Caco-2 (cell line): Measurements from ENCODE around the gene CD63. TPM values are rescaled to one million over a fixed set of nuclear protein-coding genes. Genes with fewer than 3 reads are reported as not detected.

Experiments used
- BruUV-seq: library from RNA; stranded (reverse); fragments of 400-500 nt; replicated peaks from 2 replicates; lab custom pipeline; 2021; lab: Mats Ljungman, UMichigan
- CTCF ChIA-PET: fragments of 300-600 bp; sonication (Branson Sonifier 250); formaldehyde crosslinking; loops from one replicate; lab custom pipeline; 2022; ENCODE audit warnings: antibody characterized with exemption; lab: Charles Lee
- POLR2A ChIA-PET: fragments of 300-600 bp; sonication (Branson Sonifier 250); formaldehyde crosslinking; loops from one replicate; lab custom pipeline; 2022; ENCODE audit warnings: antibody characterized with exemption; lab: Charles Lee
- DNase-seq, 2 experiments: peaks; one replicate each; pipeline versions ENCODE4 v3.0.0 to v3.0.0-alpha.2; 2020 to 2022
- H3K27me3 ChIP-seq: replicated peaks from 2 replicates; pipeline ENCODE4 v1.6.0; 2011; ENCODE audit warnings: low read length; ENCODE audit not compliant: control insufficient read depth, insufficient read depth
- H3K36me3 ChIP-seq: 2 replicates; pipeline ENCODE4 v1.5.1; 2011; ENCODE audit warnings: low read length; ENCODE audit not compliant: control insufficient read depth, insufficient read depth
- H3K4me1 ChIP-seq: fragments of 250-450 bp; sonication (Bioruptor Pico); 2 replicates; pipeline ENCODE4 v1.5.1; 2020; ENCODE audit warnings: mild to moderate bottlenecking
- H3K4me3 ChIP-seq: 2 replicates; pipeline ENCODE4 v1.5.1; 2011; ENCODE audit warnings: low read depth, mild to moderate bottlenecking, control low read depth, low read length
- H3K9me3 ChIP-seq: fragments of 250-450 bp; sonication (Bioruptor Pico); 2 replicates; pipeline ENCODE4 v1.5.1; 2020; ENCODE audit warnings: mild to moderate bottlenecking, moderate library complexity
- H3K27ac Mint-ChIP-seq: one replicate; pipeline ENCODE4 v1.8.0; 2022; ENCODE audit warnings: mixed read lengths; ENCODE audit not compliant: unreplicated experiment
- H3K27me3 Mint-ChIP-seq: one replicate; pipeline ENCODE4 v1.8.0; 2022; ENCODE audit warnings: mixed read lengths; ENCODE audit not compliant: insufficient read depth, unreplicated experiment
- H3K36me3 Mint-ChIP-seq: one replicate; pipeline ENCODE4 v1.8.0; 2022; ENCODE audit warnings: mild to moderate bottlenecking, mixed read lengths; ENCODE audit not compliant: insufficient read depth, unreplicated experiment
- H3K4me1 Mint-ChIP-seq: one replicate; pipeline ENCODE4 v1.8.0; 2022; ENCODE audit warnings: low read depth, mixed read lengths; ENCODE audit not compliant: unreplicated experiment
- H3K4me3 Mint-ChIP-seq: one replicate; pipeline ENCODE4 v1.8.0; 2022; ENCODE audit warnings: mild to moderate bottlenecking, moderate library complexity, mixed read lengths; ENCODE audit not compliant: unreplicated experiment
- H3K9me3 Mint-ChIP-seq: one replicate; pipeline ENCODE4 v1.8.0; 2022; ENCODE audit warnings: mixed read lengths; ENCODE audit not compliant: unreplicated experiment
- intact Hi-C: fragments of 100-400 bp; cut with micrococcal nuclease; formaldehyde crosslinking; loops from one replicate; pipeline ENCODE4 v1.10.0; 2022; ENCODE audit not compliant: unreplicated experiment
- total RNA-seq: library from RNA; stranded (reverse); gene quantifications from 2 replicates; pipeline ENCODE4 v1.2.3, GENCODE V29; 2022
- TF ChIP-seq, protein P1 (sequence below), 2 experiments: fragments of 200-600 bp in 1 of 2; IDR thresholded peaks; 1 replicate in 1 of 2; 2 replicates in 1 of 2; pipeline versions ENCODE4 v1.5.1 to v1.8.0; 2011 to 2022; ENCODE audit warnings: antibody characterized with exemption in 1 of 2, control low read depth in 1 of 2, inconsistent platforms in 1 of 2, low read depth in 1 of 2, low read length in 1 of 2, mild to moderate bottlenecking in 1 of 2, moderate library complexity in 1 of 2; ENCODE audit not compliant: insufficient read depth in 1 of 2, severe bottlenecking in 1 of 2, unreplicated experiment in 1 of 2

CD63 gene
- total RNA-seq, 1 experiment from 2014 or later = 947 TPM

DNA sequence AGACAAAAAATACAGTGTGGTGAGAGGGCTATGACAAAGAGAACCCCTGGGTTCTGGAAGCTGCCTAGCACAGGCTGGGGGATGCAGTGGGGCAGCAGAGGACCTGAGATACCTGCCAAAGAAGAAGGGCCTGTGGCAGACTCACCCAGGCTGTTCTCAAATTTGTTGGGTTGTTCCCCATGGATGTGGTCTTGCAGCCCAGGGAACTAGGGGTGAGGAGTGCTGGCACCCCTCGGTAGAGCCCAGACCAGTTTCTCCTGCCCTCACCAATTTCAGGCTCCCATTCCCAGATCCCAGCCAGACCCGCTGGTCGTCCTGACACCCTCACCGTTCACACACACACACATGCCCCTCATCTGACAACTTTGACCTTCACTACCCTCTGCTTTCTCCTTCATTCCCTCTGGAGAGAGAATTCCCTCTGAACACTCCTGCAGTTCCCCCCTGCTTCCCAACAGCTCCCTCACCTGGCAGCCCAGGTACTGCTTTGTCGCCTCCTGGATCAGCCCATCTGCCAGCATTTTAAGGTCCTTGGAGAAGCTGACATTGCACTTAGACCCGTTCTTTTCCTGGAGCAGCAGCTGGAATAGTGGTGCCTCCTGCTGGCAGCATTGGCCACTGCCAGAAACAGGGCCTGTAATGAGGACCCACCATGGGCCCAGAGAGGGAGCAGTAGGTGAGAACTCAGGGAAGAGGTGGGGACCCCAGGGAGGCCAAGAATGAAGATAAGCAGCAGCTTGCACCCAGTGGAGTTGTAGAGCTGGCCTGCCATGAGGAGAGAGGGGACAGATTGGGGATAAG lies 8.2 kb upstream of the CD63 start:
- peak; percentile 81 to 85 for DNase-seq
- no peak overlapping the region for H3K4me3 ChIP-seq
- ChIA-PET CTCF (interaction anchor here (0.5 to 3.8 kb wide), 17 partner anchors 8 to 466 kb away, joined by 3 to 37 read pairs (median 11); partner anchors contain the start of genes CD63, DNAJC14, ORMDL2 and PYM1), POLR2A (no interaction called here)
- no peak overlapping the region for H3K27ac Mint-ChIP-seq
- peaks cover 11% of the 10 kb centered on the region for H3K4me1 ChIP-seq
- H3K4me1 Mint-ChIP-seq = peaks cover 18% of the 10 kb centered on the region
- H3K27me3 ChIP-seq = no peaks in the 10 kb centered on the region
- no peaks in the 10 kb centered on the region for H3K36me3 ChIP-seq
- no peaks in the 10 kb centered on the region for H3K36me3 Mint-ChIP-seq
- no TSS peak for BruUV-seq
- no peaks in the 10 kb centered on the region for H3K9me3 Mint-ChIP-seq
- no peaks in the 10 kb centered on the region for H3K27me3 Mint-ChIP-seq
- no peaks in the 10 kb centered on the region for H3K9me3 ChIP-seq
- TF ChIP-seq, protein P1, sequence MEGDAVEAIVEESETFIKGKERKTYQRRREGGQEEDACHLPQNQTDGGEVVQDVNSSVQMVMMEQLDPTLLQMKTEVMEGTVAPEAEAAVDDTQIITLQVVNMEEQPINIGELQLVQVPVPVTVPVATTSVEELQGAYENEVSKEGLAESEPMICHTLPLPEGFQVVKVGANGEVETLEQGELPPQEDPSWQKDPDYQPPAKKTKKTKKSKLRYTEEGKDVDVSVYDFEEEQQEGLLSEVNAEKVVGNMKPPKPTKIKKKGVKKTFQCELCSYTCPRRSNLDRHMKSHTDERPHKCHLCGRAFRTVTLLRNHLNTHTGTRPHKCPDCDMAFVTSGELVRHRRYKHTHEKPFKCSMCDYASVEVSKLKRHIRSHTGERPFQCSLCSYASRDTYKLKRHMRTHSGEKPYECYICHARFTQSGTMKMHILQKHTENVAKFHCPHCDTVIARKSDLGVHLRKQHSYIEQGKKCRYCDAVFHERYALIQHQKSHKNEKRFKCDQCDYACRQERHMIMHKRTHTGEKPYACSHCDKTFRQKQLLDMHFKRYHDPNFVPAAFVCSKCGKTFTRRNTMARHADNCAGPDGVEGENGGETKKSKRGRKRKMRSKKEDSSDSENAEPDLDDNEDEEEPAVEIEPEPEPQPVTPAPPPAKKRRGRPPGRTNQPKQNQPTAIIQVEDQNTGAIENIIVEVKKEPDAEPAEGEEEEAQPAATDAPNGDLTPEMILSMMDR (IDR thresholded peaks at IDR 0.05; ENCODE audit: insufficient read depth in 1 of 2, low read depth in 1 of 2, low read length in 1 of 2, severe bottlenecking in 1 of 2, unreplicated experiment in 1 of 2) = peak; percentile 67 to 81
- H3K4me3 Mint-ChIP-seq = peak overlapping the region; percentile 77
- intact Hi-C loops = loop anchor here (1.0 kb wide), 3 partner anchors 13 to 78 kb away; a partner anchor contains a TSS

DNA sequence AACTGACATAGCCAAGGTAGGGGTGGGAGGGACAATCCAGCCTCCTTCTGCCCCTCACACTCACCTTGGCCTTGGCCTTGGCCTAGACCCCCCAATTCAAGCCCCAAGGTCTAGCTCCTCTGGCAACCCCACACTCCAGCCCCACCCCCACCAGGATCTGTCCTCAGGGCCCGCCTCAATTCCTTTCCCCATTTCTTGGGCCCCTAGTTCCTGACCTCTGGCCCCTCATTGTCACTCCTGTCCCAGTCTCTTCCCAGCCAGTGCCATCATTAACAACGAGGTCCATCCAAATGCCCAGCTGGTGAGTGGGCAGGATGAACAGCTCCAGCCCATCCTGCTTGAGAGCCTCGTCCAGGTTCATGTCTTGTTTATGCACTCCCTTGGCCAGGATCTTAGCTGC lies 7.3 kb upstream of the CD63 start:
- H3K27me3 ChIP-seq = no peaks in the 10 kb centered on the region
- Mint-ChIP-seq H3K9me3 (no peaks in the 10 kb centered on the region), H3K27me3 (no peaks in the 10 kb centered on the region), H3K4me3 (no peak overlapping the region), H3K36me3 (no peaks in the 10 kb centered on the region), H3K4me1 (peaks cover 16% of the 10 kb centered on the region), H3K27ac (no peak overlapping the region)
- no peak for DNase-seq
- intact Hi-C loops = no loop called here
- no peak overlapping the region for H3K4me3 ChIP-seq
- TF ChIP-seq, protein P1 (IDR thresholded peaks at IDR 0.05; ENCODE audit: insufficient read depth in 1 of 2, low read depth in 1 of 2, low read length in 1 of 2, severe bottlenecking in 1 of 2, unreplicated experiment in 1 of 2) = no peak
- no TSS peak for BruUV-seq
- POLR2A ChIA-PET = no interaction called here
- H3K9me3 ChIP-seq = no peaks in the 10 kb centered on the region
- H3K36me3 ChIP-seq = no peaks in the 10 kb centered on the region
- CTCF ChIA-PET = interaction anchor here (0.5 to 3.8 kb wide), 3 partner anchors 11 to 54 kb away, joined by 3 to 35 read pairs (median 21); a partner anchor contains a TSS
- peaks cover 11% of the 10 kb centered on the region for H3K4me1 ChIP-seq

DNA sequence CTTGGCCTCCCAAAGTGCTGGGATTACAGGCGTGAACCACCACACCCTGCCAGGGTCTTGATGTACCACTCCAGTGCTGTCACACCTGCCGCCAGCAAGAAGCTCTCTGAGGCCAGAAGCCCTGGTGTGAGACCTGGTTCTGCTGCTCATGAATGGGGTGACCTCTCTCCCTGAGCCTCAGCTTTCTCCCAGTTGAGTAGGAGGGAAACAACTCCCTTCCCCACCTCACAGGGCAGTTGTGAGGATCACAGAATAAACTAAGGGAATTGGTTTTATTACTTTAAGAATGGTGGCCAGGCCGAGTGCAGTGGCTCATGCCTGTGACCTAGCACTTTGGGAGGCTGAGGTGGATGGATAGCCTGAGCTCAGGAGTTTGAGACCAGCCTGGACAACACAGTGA lies 5.8 kb upstream of the CD63 start:
- Mint-ChIP-seq H3K9me3 (no peaks in the 10 kb centered on the region), H3K27ac (no peak overlapping the region), H3K27me3 (no peaks in the 10 kb centered on the region), H3K4me1 (peaks cover 27% of the 10 kb centered on the region), H3K4me3 (no peak overlapping the region), H3K36me3 (peaks cover 6% of the 10 kb centered on the region)
- Histone ChIP-seq H3K9me3 (no peaks in the 10 kb centered on the region), H3K27me3 (no peaks in the 10 kb centered on the region), H3K36me3 (no peaks in the 10 kb centered on the region), H3K4me1 (peaks cover 16% of the 10 kb centered on the region), H3K4me3 (no peak overlapping the region)
- ChIA-PET CTCF (no interaction called here), POLR2A (no interaction called here)
- DNase-seq = no peak
- no TSS peak for BruUV-seq
- TF ChIP-seq, protein P1 (IDR thresholded peaks at IDR 0.05; ENCODE audit: insufficient read depth in 1 of 2, low read depth in 1 of 2, low read length in 1 of 2, severe bottlenecking in 1 of 2, unreplicated experiment in 1 of 2) = no peak
- intact Hi-C loops = no loop called here
